Gastroesophageal sphincter (tissue), 4 donors: Measurements from ENCODE around the gene SAA1. TPM values are rescaled to one million over a fixed set of nuclear protein-coding genes. Genes with fewer than 3 reads are reported as not detected.
A peak's percentile ranks its signal among the peaks of the same experiment; 100 is the strongest.

ENCODE experiments used
- ATAC-seq: fragments of 150-250 bp; one replicate; pipeline ENCODE4 v1.9.1; 2016; ENCODE audit warnings: mild to moderate bottlenecking, moderate library complexity
- H3K27ac ChIP-seq, 4 donors: fragments of 200-600 bp; sonication (generic) in 3 of 4; 1 replicate in 3 of 4; 2 replicates in 1 of 4; pipeline ENCODE4 v1.5.1; 2016 to 2019
- H3K27me3 ChIP-seq: fragments of 200-600 bp; sonication (generic); one replicate; pipeline ENCODE4 v1.5.1; 2019
- H3K36me3 ChIP-seq, 2 donors: fragments of 200-600 bp; sonication (generic); one replicate each; pipeline ENCODE4 v1.5.1; 2019; ENCODE audit warnings: control low read depth in 1 of 2
- H3K4me1 ChIP-seq, 3 donors: fragments of 200-600 bp; sonication (generic); 1 replicate in 2 of 3; 2 replicates in 1 of 3; pipeline ENCODE4 v1.5.1; 2016 to 2019; ENCODE audit warnings: control low read depth in 2 of 3
- H3K4me3 ChIP-seq, 2 donors: fragments of 200-600 bp; sonication (generic); one replicate each; pipeline ENCODE4 v1.5.1; 2019; ENCODE audit warnings: mild to moderate bottlenecking in 1 of 2, moderate library complexity in 1 of 2
- H3K9me3 ChIP-seq, 3 donors: fragments of 200-600 bp; sonication (generic); one replicate each; pipeline ENCODE4 v1.5.1; 2017 to 2019; ENCODE audit warnings: control low read depth in 2 of 3
- CTCF ChIP-seq, 4 experiments: fragments of 200-600 bp in 2 of 4; fragments of 450-650 bp in 2 of 4; sonication (generic) in 1 of 4; IDR thresholded peaks; one replicate each; pipeline ENCODE4 v1.5.1; 2017 to 2019; ENCODE audit warnings: antibody characterized with exemption in 4 of 4, mild to moderate bottlenecking in 2 of 4, moderate library complexity in 2 of 4
- EP300 ChIP-seq: sonication (generic); formaldehyde crosslinking; IDR thresholded peaks from one replicate; pipeline ENCODE4 v1.6.1; 2017; ENCODE audit warnings: antibody characterized with exemption, mild to moderate bottlenecking
- POLR2A ChIP-seq, 2 donors: fragments of 450-650 bp; IDR thresholded peaks; one replicate each; pipeline ENCODE4 v1.6.1; 2017; ENCODE audit warnings: antibody characterized with exemption in 2 of 2, mild to moderate bottlenecking in 2 of 2, moderate library complexity in 1 of 2
- POLR2AphosphoS5 ChIP-seq: sonication (generic); formaldehyde crosslinking; IDR thresholded peaks from one replicate; pipeline ENCODE4 v1.6.1; 2017; ENCODE audit warnings: antibody characterized with exemption
- WGBS, 2 donors: methylation state at CpG; one replicate each; pipeline ENCODE4 v1.1.5; 2018; ENCODE audit warnings: low coverage in 1 of 2; 5-methylcytosine and 5-hydroxymethylcytosine counted together
- total RNA-seq, 4 donors: library from RNA; depleted of rRNA; stranded (reverse); fragments of >200 nt; gene quantifications; one replicate each; pipeline ENCODE4 v1.1.0, GENCODE V29; 2016

Gene SAA1
- total RNA-seq, 4 donors from 2014 or later: 3.6 to 71.7 (median 32.3) TPM; not detected in 1

DNA sequence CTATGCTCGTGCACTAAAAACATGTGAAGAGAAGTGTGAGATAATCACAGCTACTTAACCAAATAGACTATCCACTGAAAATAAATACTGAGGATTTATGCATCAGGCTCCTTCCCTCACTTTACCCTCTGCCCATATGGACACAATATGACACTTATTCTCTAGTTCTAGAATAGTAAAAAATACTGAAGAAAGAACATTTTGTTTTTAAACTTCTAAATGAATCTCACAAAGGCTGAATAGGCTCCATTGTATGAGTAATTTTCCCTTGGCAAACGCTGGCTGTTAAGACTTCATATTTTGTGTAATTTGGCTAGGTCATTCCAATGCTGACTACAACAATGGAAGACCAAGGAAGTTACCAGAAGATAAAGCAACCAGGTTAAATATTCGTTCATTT is 45.9 kb downstream of the SAA1 start:
- TF ChIP-seq POLR2AphosphoS5 (no peak), CTCF (IDR thresholded peaks at IDR 0.05) (no peak), EP300 (no peak), POLR2A (IDR thresholded peaks at IDR 0.05) (no peak)
- no peak for ATAC-seq
- Histone ChIP-seq H3K9me3 (no peaks in the 10 kb centered on the region), H3K36me3 (peaks cover 0 to 43% of the 10 kb centered on the region in 2 donors), H3K27me3 (no peaks in the 10 kb centered on the region), H3K27ac (peak overlapping the region in 3 of 4 donors; percentile 42 to 73 (median 55)), H3K4me1 (peaks cover 0 to 10% (median 5%) of the 10 kb centered on the region in 3 donors), H3K4me3 (no peak overlapping the region)
- 64 to 84% methylated on average over 3 of the region's 3 CpGs for WGBS, 2 donors

DNA sequence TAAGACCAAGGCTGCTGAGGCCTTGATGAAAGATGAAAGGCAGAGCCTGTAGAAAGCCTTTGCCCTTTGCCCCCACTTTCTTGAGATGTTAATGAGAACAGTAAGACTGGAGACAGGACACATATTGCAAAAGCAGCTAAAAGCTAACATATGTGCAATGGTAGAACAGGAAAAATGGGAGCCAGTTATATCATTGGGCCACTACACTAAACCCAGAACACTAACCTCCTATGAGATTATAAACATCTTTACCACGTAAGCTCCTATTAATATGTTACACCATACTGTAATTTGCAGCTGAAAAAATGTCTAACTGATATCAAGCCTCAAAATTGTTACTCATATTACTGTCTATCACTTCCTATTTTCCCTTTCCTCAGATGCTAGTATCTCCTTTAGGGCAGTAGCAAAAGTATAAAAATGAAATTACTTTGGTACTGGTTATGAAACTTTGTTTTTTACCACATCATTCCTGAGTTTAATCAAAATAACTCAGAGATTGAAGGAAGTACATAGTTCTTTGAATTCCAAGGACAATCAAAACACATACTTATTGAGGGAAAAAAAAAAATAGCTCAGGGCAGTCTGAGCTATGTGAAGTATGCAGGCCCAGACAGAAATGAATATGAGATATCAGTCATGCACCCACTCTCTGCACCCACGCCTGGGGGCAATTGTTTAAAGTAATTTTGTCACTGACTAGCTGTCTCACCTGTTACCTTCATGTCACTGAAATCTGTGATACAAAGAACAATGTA is 46.8 kb downstream of the SAA1 start:
- no peak overlapping the region for H3K4me3 ChIP-seq
- TF ChIP-seq EP300: no peak
- TF ChIP-seq CTCF (IDR thresholded peaks at IDR 0.05): no peak
- TF ChIP-seq POLR2A (IDR thresholded peaks at IDR 0.05): no peak
- TF ChIP-seq POLR2AphosphoS5: no peak
- H3K9me3 ChIP-seq: no peaks in the 10 kb centered on the region
- ATAC-seq: no peak
- H3K36me3 ChIP-seq: peaks cover 0 to 41% of the 10 kb centered on the region in 2 donors
- H3K27ac ChIP-seq: peak overlapping the region in 3 of 4 donors; percentile 32 to 73 (median 55)
- WGBS, 2 donors: 68 to 69% methylated on average over 2 of the region's 2 CpGs
- peaks cover 0 to 10% (median 5%) of the 10 kb centered on the region in 3 donors for H3K4me1 ChIP-seq
- no peaks in the 10 kb centered on the region for H3K27me3 ChIP-seq

GRCh38 chr11:18313965-18314763 is 48.1 kb downstream of the SAA1 start:
- peaks cover 0 to 28% of the 10 kb centered on the region in 2 donors for H3K36me3 ChIP-seq
- no peaks in the 10 kb centered on the region for H3K27me3 ChIP-seq
- WGBS, 2 donors: 76 to 96% methylated on average over 7 to 9 of the region's 10 CpGs
- H3K27ac ChIP-seq: no peak overlapping the region
- no peak for ATAC-seq
- no peaks in the 10 kb centered on the region for H3K9me3 ChIP-seq
- no peak for TF ChIP-seq POLR2AphosphoS5
- no peak for TF ChIP-seq CTCF (IDR thresholded peaks at IDR 0.05)
- no peak for TF ChIP-seq POLR2A (IDR thresholded peaks at IDR 0.05)
- no peak for TF ChIP-seq EP300
- no peak overlapping the region for H3K4me3 ChIP-seq
- peaks cover 0 to 10% (median 5%) of the 10 kb centered on the region in 3 donors for H3K4me1 ChIP-seq

GRCh38 chr11:18314784-18315523 is 48.9 kb downstream of the SAA1 start:
- no peak overlapping the region for H3K27ac ChIP-seq

More at GRCh38 chr11:18314784-18315523, 48.9 kb downstream of the SAA1 start:
- WGBS, 2 donors: 93% methylated on average over 4 to 9 of the region's 9 CpGs
- TF ChIP-seq POLR2AphosphoS5 (no peak), EP300 (no peak), POLR2A (IDR thresholded peaks at IDR 0.05) (no peak), CTCF (IDR thresholded peaks at IDR 0.05) (no peak)
- Histone ChIP-seq H3K9me3 (no peaks in the 10 kb centered on the region), H3K4me3 (no peak overlapping the region), H3K4me1 (peaks cover 0 to 10% (median 5%) of the 10 kb centered on the region in 3 donors), H3K36me3 (peaks cover 0 to 20% of the 10 kb centered on the region in 2 donors), H3K27me3 (no peaks in the 10 kb centered on the region)
- ATAC-seq: no peak
